GM13977 (cell line): ENCODE measurements around the gene MAPRE3.

Experiments used
- DNase-seq: peaks from one replicate; pipeline ENCODE4 v3.0.0; 2012; ENCODE audit warnings: low spot score
- CTCF ChIP-seq: IDR thresholded peaks from 2 replicates; pipeline ENCODE4 v1.5.1; 2012; ENCODE audit warnings: mild to moderate bottlenecking, control low read depth; ENCODE audit not compliant: insufficient read depth; ENCODE audit errors: extremely low read depth, missing control alignments
- in situ Hi-C: fragments of 300-500 bp; cut with MboI; formaldehyde crosslinking; loops from one replicate; pipeline ENCODE4 v1.12.0; 2022; ENCODE audit warnings: low sequenced_read_pairs, low pct_unique_long_range_greater_than_20kb, mixed read lengths, inconsistent platforms; ENCODE audit not compliant: unreplicated experiment

Gene MAPRE3

GRCh38 chr2:27042985-27043634, 72.7 kb downstream of the MAPRE3 start:
- no peak for TF ChIP-seq CTCF
- DNase-seq: no peak
- in situ Hi-C loops: no loop called here

GRCh38 chr2:27049422-27050280, 79.2 kb downstream of the MAPRE3 start:
- TF ChIP-seq CTCF: peak; percentile 29
- in situ Hi-C loops: no loop called here
- peak; percentile 81 for DNase-seq

GRCh38 chr2:27050281-27050995, 80.0 kb downstream of the MAPRE3 start:
- in situ Hi-C loops: no loop called here
- peak; percentile 88 for DNase-seq
- no peak for TF ChIP-seq CTCF

- in situ Hi-C loops: no loop called here
- no peak for TF ChIP-seq CTCF
- peak; percentile 100 for DNase-seq
These were observed 80.8 kb downstream of the MAPRE3 start, which contains the start of gene AGBL5 for GRCh38 chr2:27050996-27051901. AGBL5 (plus strand) TSS chr2:27051668; CDS start chr2:27052959, 1,291 bp downstream.

GRCh38 chr2:27051902-27052645, 81.6 kb downstream of the MAPRE3 start:
- in situ Hi-C loops: no loop called here
- no peak for TF ChIP-seq CTCF
- no peak for DNase-seq
